Measurements from ENCODE around the gene APOLD1. TPM values are rescaled to one million over a fixed set of nuclear protein-coding genes. Genes with fewer than 3 reads are reported as not detected.

Gene APOLD1
- total RNA-seq, 1 donor from 2014 or later, result 10.5 TPM

GRCh38 chr12:12791756-12792369 lies 6.4 kb downstream of the APOLD1 start:
- no peak for DNase-seq (ENCODE audit: extremely low spot score, unreplicated experiment)
- Mint-ChIP-seq H3K27me3 (ENCODE audit: unreplicated experiment) (no peaks in the 10 kb centered on the region), H3K27ac (ENCODE audit: unreplicated experiment) (no peak overlapping the region), H3K9me3 (ENCODE audit: unreplicated experiment) (no peaks in the 10 kb centered on the region), H3K4me3 (ENCODE audit: unreplicated experiment) (no peak overlapping the region), H3K4me1 (ENCODE audit: unreplicated experiment) (peaks cover 29% of the 10 kb centered on the region), H3K36me3 (ENCODE audit: unreplicated experiment) (no peaks in the 10 kb centered on the region)
- TF ChIP-seq, protein P1, sequence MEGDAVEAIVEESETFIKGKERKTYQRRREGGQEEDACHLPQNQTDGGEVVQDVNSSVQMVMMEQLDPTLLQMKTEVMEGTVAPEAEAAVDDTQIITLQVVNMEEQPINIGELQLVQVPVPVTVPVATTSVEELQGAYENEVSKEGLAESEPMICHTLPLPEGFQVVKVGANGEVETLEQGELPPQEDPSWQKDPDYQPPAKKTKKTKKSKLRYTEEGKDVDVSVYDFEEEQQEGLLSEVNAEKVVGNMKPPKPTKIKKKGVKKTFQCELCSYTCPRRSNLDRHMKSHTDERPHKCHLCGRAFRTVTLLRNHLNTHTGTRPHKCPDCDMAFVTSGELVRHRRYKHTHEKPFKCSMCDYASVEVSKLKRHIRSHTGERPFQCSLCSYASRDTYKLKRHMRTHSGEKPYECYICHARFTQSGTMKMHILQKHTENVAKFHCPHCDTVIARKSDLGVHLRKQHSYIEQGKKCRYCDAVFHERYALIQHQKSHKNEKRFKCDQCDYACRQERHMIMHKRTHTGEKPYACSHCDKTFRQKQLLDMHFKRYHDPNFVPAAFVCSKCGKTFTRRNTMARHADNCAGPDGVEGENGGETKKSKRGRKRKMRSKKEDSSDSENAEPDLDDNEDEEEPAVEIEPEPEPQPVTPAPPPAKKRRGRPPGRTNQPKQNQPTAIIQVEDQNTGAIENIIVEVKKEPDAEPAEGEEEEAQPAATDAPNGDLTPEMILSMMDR (IDR thresholded peaks at IDR 0.05), result no peak

GRCh38 chr12:12792421-12792820 lies 7.0 kb downstream of the APOLD1 start:
- TF ChIP-seq, protein P1 (IDR thresholded peaks at IDR 0.05), result no peak
- Mint-ChIP-seq H3K36me3 (ENCODE audit: unreplicated experiment) (no peaks in the 10 kb centered on the region), H3K9me3 (ENCODE audit: unreplicated experiment) (no peaks in the 10 kb centered on the region), H3K27me3 (ENCODE audit: unreplicated experiment) (no peaks in the 10 kb centered on the region), H3K4me1 (ENCODE audit: unreplicated experiment) (peaks cover 26% of the 10 kb centered on the region), H3K4me3 (ENCODE audit: unreplicated experiment) (no peak overlapping the region), H3K27ac (ENCODE audit: unreplicated experiment) (no peak overlapping the region)
- no peak for DNase-seq (ENCODE audit: extremely low spot score, unreplicated experiment)

- no peak overlapping the region for H3K27ac Mint-ChIP-seq (ENCODE audit: unreplicated experiment)
- DNase-seq (ENCODE audit: extremely low spot score, unreplicated experiment), result no peak
- H3K4me1 Mint-ChIP-seq (ENCODE audit: unreplicated experiment), result peaks cover 12% of the 10 kb centered on the region
- no peaks in the 10 kb centered on the region for H3K9me3 Mint-ChIP-seq (ENCODE audit: unreplicated experiment)
- H3K27me3 Mint-ChIP-seq (ENCODE audit: unreplicated experiment), result no peaks in the 10 kb centered on the region
- no peak overlapping the region for H3K4me3 Mint-ChIP-seq (ENCODE audit: unreplicated experiment)
- no peaks in the 10 kb centered on the region for H3K36me3 Mint-ChIP-seq (ENCODE audit: unreplicated experiment)
- TF ChIP-seq, protein P1 (IDR thresholded peaks at IDR 0.05), result no peak
These were observed 9.2 kb downstream of the APOLD1 start for GRCh38 chr12:12794686-12795085.

DNA sequence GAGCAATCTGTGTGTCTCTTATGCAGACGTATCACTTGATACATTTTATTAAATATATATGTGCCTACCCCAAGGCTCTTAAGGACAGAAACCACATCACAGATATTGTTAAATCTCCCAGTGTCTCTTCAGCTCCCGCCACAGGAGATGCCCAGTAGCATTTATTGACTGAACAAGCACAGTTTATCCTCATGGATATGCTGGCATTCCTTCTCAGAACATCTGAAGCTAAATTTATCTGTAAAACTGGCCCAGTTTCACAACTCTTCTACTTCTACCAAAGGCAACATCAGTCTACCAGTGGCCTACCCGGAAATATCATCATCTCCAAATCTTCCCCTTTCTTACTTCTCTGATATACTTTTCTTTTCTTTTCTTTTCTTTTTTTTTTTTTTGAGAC lies 10.7 kb downstream of the APOLD1 start:
- Mint-ChIP-seq H3K4me1 (ENCODE audit: unreplicated experiment) (peaks cover 10% of the 10 kb centered on the region), H3K27ac (ENCODE audit: unreplicated experiment) (no peak overlapping the region), H3K4me3 (ENCODE audit: unreplicated experiment) (no peak overlapping the region), H3K27me3 (ENCODE audit: unreplicated experiment) (no peaks in the 10 kb centered on the region), H3K9me3 (ENCODE audit: unreplicated experiment) (no peaks in the 10 kb centered on the region), H3K36me3 (ENCODE audit: unreplicated experiment) (no peaks in the 10 kb centered on the region)
- no peak for DNase-seq (ENCODE audit: extremely low spot score, unreplicated experiment)
- TF ChIP-seq, protein P1 (IDR thresholded peaks at IDR 0.05), result no peak

DNA sequence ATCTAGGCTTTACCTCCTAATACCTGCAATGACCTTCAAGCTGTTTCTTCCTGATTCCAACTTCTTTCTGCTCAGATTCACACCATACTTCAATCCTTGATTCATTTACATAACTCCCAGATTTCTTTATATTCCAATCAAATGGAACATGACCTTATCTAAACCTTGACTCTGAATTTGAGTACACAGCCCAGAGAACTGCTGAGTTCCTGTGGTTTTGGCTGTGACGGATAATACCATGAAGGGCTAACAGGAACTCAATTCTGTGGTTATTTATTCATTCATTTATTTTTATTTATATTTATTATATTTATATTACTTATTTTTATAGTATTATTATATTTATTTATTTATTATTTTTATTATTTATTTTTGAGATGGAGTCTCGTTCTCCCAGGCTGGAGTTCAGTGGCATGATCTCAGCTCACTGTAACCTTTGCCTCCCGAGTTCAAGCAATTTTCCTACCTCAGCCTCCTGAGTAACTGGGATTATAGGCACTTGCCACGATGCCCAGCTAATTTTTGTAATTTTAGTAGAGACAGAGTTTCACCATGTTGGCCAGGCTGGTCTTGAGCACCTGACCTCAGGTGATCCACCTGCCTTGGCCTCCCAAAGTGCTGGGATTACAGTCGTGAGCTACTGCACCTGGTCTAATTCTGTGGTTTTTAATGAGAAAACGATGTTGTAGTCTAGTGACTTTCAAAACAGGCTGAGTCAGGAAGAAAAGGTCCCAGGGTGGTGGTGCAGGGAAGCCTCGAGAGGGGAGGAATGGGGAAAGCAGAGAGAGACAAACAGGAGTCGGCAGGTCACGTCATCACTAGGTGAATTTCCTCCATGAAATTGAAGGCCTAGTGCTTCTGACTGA lies 11.7 kb downstream of the APOLD1 start:
- DNase-seq (ENCODE audit: extremely low spot score, unreplicated experiment), result no peak
- Mint-ChIP-seq H3K36me3 (ENCODE audit: unreplicated experiment) (no peaks in the 10 kb centered on the region), H3K4me3 (ENCODE audit: unreplicated experiment) (no peak overlapping the region), H3K9me3 (ENCODE audit: unreplicated experiment) (no peaks in the 10 kb centered on the region), H3K27me3 (ENCODE audit: unreplicated experiment) (no peaks in the 10 kb centered on the region), H3K27ac (ENCODE audit: unreplicated experiment) (no peak overlapping the region), H3K4me1 (ENCODE audit: unreplicated experiment) (peaks cover 6% of the 10 kb centered on the region)
- TF ChIP-seq, protein P1 (IDR thresholded peaks at IDR 0.05), result no peak

Data from osteocyte (in vitro differentiated cells).